ENCODE data around the gene CLK2. TPM values are rescaled to one million over a fixed set of nuclear protein-coding genes. Genes with fewer than 3 reads are reported as not detected.
"Not testable (repeated sequence)": the region's sequence is repeated elsewhere in the genome, so short reads cannot be mapped to it uniquely, and the experiment has no call there.

Gene CLK2
- total RNA-seq, 1 donor from 2014 or later: 41.7 TPM

DNA sequence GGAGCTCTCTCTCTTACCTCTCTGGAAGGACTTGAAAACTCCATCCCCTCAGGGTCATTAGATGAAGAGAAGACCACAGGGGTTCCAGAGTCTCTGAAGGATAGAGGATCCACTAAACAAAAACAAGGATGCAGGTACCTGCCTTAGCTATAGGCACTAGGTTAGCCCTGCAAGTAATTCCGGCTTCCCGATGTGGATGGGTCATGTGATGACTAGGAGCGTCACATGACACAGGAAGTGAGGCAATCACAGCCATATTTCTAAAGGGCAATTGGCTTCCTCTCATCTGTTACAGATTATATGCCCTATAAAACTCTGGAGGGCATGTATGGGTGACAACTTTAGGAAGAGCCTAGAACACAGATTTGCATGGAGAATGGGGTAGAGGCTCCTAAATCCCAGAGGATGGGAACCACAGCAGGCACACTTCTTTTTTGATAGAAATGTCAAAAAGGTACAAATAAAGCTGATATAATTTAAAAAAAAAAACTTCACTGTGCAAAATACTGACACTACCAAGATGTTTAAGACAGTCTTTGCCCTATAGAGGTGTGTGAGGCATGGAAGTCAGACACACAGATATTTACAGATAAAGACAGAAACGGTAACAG is 32.1 kb downstream of the CLK2 start:
- Mint-ChIP-seq H3K4me1 (peaks cover 44% of the 10 kb centered on the region), H3K27me3 (ENCODE audit: insufficient read depth, low read depth) (peaks cover 10% of the 10 kb centered on the region), H3K27ac (peak overlapping the region; percentile 89), H3K9me3 (peaks cover 2% of the 10 kb centered on the region), H3K4me3 (peak overlapping the region; percentile 83), H3K36me3 (peaks cover 6% of the 10 kb centered on the region)
- Histone ChIP-seq H3K79me2 (ENCODE audit: low read depth) (no peaks in the 10 kb centered on the region), H3K36me3 (no peaks in the 10 kb centered on the region), H2AFZ (replicated peaks) (peak overlapping the region; percentile 95), H3K9me3 (ENCODE audit: low read depth) (no peaks in the 10 kb centered on the region), H3K27me3 (no peaks in the 10 kb centered on the region), H4K20me1 (ENCODE audit: low read depth) (no peaks in the 10 kb centered on the region), H3K27ac (no peak overlapping the region), H3K4me2 (peak overlapping the region; percentile 84), H3K9ac (peak overlapping the region; percentile 66), H3K4me3 (peak overlapping the region; percentile 50), H3K4me1 (peaks cover 9% of the 10 kb centered on the region), H3F3A (ENCODE audit: low read depth) (peaks cover 45% of the 10 kb centered on the region)
- DNase-seq (ENCODE audit: low spot score): peak; percentile 83
- no peak for TF ChIP-seq EZH2 (IDR thresholded peaks at IDR 0.05)
- no peak for TF ChIP-seq EZH2phosphoT487 (IDR thresholded peaks at IDR 0.05)
- TF ChIP-seq, protein P1, sequence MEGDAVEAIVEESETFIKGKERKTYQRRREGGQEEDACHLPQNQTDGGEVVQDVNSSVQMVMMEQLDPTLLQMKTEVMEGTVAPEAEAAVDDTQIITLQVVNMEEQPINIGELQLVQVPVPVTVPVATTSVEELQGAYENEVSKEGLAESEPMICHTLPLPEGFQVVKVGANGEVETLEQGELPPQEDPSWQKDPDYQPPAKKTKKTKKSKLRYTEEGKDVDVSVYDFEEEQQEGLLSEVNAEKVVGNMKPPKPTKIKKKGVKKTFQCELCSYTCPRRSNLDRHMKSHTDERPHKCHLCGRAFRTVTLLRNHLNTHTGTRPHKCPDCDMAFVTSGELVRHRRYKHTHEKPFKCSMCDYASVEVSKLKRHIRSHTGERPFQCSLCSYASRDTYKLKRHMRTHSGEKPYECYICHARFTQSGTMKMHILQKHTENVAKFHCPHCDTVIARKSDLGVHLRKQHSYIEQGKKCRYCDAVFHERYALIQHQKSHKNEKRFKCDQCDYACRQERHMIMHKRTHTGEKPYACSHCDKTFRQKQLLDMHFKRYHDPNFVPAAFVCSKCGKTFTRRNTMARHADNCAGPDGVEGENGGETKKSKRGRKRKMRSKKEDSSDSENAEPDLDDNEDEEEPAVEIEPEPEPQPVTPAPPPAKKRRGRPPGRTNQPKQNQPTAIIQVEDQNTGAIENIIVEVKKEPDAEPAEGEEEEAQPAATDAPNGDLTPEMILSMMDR (IDR thresholded peaks at IDR 0.05): no peak

DNA sequence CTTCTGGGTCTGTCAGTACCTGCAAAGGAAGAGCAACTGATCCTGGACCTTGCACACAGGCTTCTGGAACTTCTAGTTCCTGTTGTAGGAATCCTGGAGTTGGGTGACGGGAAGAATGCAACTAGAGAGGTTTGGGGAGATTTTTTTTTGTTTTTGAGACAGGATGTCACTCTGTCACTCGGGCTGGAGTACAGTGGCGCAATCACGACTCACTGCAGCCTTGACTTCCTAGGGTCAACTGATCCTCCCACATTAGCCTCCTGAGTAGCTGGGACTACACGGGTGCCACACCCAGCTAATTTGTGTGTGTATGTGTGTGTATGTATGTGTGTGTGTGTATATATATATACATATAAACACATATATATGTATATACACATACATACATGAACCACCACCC is 36.9 kb downstream of the CLK2 start:
- Histone ChIP-seq H3K79me2 (ENCODE audit: low read depth) (no peaks in the 10 kb centered on the region), H3K9me3 (ENCODE audit: low read depth) (no peaks in the 10 kb centered on the region), H3K36me3 (no peaks in the 10 kb centered on the region), H3K4me1 (no peaks in the 10 kb centered on the region), H4K20me1 (ENCODE audit: low read depth) (no peaks in the 10 kb centered on the region), H3K27ac (no peak overlapping the region), H3K27me3 (no peaks in the 10 kb centered on the region), H3K9ac (no peak overlapping the region), H3F3A (ENCODE audit: low read depth) (peaks cover 6% of the 10 kb centered on the region), H2AFZ (replicated peaks) (no peak overlapping the region), H3K4me3 (no peak overlapping the region), H3K4me2 (no peak overlapping the region)
- DNase-seq (ENCODE audit: low spot score): no peak
- H3K36me3 Mint-ChIP-seq: peaks cover 3% of the 10 kb centered on the region
- no peak overlapping the region for H3K4me3 Mint-ChIP-seq
- H3K4me1 Mint-ChIP-seq: peaks cover 12% of the 10 kb centered on the region
- H3K27ac Mint-ChIP-seq: no peak overlapping the region
- TF ChIP-seq, protein P1 (IDR thresholded peaks at IDR 0.05): no peak
- no peak for TF ChIP-seq EZH2 (IDR thresholded peaks at IDR 0.05)
- TF ChIP-seq EZH2phosphoT487 (IDR thresholded peaks at IDR 0.05): no peak
- H3K9me3 Mint-ChIP-seq: no peaks in the 10 kb centered on the region
- peaks cover 7% of the 10 kb centered on the region for H3K27me3 Mint-ChIP-seq (ENCODE audit: insufficient read depth, low read depth)

DNA sequence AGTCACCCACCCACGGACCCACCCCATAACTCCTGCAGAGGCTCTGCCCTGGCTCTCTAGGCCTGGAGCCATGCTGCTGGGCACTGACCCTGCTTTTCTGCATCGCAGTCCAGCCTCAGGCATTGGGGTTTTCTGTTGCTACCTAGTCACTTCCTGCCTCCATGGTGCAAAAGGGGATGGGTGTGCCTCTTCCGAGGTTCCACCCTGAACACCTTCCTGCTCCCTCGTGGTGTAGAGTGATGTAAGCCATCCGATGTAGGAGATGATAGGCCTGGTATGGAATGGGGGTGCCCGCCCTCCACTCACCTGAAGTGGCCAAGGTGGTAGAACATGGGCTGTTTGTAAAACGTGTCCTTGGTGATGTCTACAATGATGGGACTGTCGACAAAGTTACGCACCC is 37.9 kb downstream of the CLK2 start:
- not testable (repeated sequence) for H3K27me3 Mint-ChIP-seq (ENCODE audit: insufficient read depth, low read depth); H3K27ac Mint-ChIP-seq; H3K4me1 Mint-ChIP-seq

DNA sequence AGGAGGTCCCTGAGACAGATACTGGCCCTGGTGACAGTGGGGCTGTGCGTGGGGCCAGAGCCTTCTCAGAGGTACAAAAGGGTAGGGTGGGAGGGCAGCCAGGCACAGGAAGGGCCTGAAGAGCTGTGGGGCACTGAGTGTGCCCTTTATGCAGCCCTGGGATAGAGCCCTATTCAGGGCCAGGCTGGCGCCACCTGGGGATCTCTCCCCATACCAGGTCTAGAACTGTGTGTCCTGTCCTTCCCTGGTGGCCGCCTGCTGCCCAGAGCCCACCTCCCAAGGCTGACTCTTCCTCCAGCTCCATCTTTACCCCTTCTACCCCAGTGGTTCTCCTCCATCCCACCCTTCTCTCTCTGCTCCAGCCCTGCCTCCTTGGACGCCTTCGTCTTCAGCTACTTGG is 39.8 kb downstream of the CLK2 start:
- H4K20me1 ChIP-seq (ENCODE audit: low read depth); H3K4me3 ChIP-seq; H3K36me3 Mint-ChIP-seq; H3K9me3 ChIP-seq (ENCODE audit: low read depth); H3K4me3 Mint-ChIP-seq; H3K4me1 ChIP-seq; H3K79me2 ChIP-seq (ENCODE audit: low read depth); H3K4me2 ChIP-seq; H3K9me3 Mint-ChIP-seq; H3K36me3 ChIP-seq; DNase-seq (ENCODE audit: low spot score); H3F3A ChIP-seq (ENCODE audit: low read depth); H3K9ac ChIP-seq; H3K27me3 Mint-ChIP-seq (ENCODE audit: insufficient read depth, low read depth); H3K27ac ChIP-seq; H2AFZ ChIP-seq (replicated peaks); H3K4me1 Mint-ChIP-seq; H3K27ac Mint-ChIP-seq; H3K27me3 ChIP-seq: not testable (repeated sequence)

More for the DNA sequence above, 37.9 kb downstream of the CLK2 start:
- not testable (repeated sequence) for H3K9ac ChIP-seq; H3K4me3 Mint-ChIP-seq; H3K36me3 ChIP-seq; H3F3A ChIP-seq (ENCODE audit: low read depth); H3K9me3 Mint-ChIP-seq; H3K4me2 ChIP-seq; H2AFZ ChIP-seq (replicated peaks); DNase-seq (ENCODE audit: low spot score); H3K27me3 ChIP-seq; H3K9me3 ChIP-seq (ENCODE audit: low read depth); H4K20me1 ChIP-seq (ENCODE audit: low read depth); H3K4me3 ChIP-seq; H3K4me1 ChIP-seq; H3K36me3 Mint-ChIP-seq; H3K79me2 ChIP-seq (ENCODE audit: low read depth); H3K27ac ChIP-seq

DNA sequence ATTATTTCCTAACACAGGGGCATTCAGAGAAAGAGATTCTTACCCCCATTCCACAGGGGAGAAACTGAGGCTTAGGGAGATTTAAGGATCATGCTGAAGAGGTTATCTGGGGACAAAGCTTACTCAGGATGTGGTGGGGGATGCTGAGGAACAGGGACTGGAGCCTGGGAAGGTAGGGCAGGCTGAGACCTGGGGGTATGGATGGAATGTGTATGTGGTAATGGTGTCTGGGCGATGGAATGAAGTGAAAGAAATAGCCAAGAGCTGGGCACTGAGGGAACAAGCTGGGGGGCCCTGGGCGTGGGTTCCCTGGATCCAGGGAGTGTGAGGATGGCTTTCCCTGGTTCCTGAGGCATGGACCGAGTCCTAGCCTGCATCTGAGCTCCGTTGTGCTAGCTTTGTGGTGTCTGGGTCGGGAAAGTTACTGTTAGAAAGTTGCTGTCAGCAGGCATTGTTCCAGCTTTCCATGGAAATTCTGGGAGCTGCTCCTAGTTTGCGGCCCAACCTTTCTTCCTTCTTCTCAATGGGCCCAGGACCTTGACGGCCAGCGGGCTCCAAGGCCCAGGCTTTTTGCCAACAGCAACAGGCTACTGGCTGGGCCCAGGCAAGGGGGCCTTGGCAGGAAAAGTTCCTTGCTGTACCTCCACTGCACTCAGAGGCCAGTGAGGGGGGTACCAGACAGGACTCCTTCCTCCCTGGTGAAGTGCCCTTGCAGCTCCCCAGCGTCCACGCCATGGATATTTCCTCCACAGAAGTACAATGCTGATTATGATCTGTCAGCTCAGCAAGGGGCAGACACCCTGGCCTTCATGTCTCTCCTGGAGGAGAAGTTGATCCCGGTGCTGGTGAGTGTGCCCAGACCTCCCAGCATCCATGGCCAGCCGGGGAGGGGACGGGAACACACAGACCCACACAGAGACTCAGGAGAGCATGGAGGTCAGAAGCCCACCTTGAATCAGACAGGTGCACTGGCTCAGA is 41.0 kb downstream of the CLK2 start:
- not testable (repeated sequence) for H3K9ac ChIP-seq; H3K27me3 ChIP-seq; H3K4me3 Mint-ChIP-seq; H3K79me2 ChIP-seq (ENCODE audit: low read depth); H3K27ac Mint-ChIP-seq; H3K36me3 ChIP-seq; H3K27ac ChIP-seq; H3K36me3 Mint-ChIP-seq; H3K4me1 ChIP-seq; H3F3A ChIP-seq (ENCODE audit: low read depth); H3K4me2 ChIP-seq; H3K9me3 Mint-ChIP-seq; H2AFZ ChIP-seq (replicated peaks); DNase-seq (ENCODE audit: low spot score); H4K20me1 ChIP-seq (ENCODE audit: low read depth); H3K4me3 ChIP-seq; H3K27me3 Mint-ChIP-seq (ENCODE audit: insufficient read depth, low read depth); H3K9me3 ChIP-seq (ENCODE audit: low read depth)
- peaks cover 12% of the 10 kb centered on the region for H3K4me1 Mint-ChIP-seq

DNA sequence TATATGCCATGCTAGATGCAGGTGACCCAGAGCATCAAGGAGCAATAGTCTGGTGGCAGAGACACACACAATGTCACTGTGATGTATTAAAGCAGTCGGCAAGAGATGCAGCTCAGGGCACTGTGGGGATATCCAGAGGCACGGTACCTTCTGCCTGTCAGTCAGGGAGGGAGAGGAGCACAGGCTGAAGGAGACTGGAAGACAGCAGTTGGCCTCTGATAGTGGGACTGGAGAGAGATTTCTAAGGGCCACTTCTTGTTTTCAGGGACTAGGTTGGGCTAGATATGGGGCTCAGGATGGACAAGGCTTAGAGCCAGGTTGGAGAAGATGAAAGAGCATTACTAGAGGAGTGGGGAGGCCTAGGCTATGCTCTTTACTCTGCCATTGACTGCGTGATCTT is 42.0 kb downstream of the CLK2 start:
- not testable (repeated sequence) for H3K27me3 ChIP-seq; H3K4me2 ChIP-seq; H3K4me3 ChIP-seq; H3K27me3 Mint-ChIP-seq (ENCODE audit: insufficient read depth, low read depth); H3K27ac ChIP-seq; H3K36me3 ChIP-seq; H3K9ac ChIP-seq; H3K9me3 Mint-ChIP-seq; H3K27ac Mint-ChIP-seq; H3K36me3 Mint-ChIP-seq; H3K79me2 ChIP-seq (ENCODE audit: low read depth); H4K20me1 ChIP-seq (ENCODE audit: low read depth); H3K9me3 ChIP-seq (ENCODE audit: low read depth); H3K4me3 Mint-ChIP-seq; H2AFZ ChIP-seq (replicated peaks); DNase-seq (ENCODE audit: low spot score)
- H3K4me1 Mint-ChIP-seq: peaks cover 19% of the 10 kb centered on the region
- H3K4me1 ChIP-seq: peaks cover 11% of the 10 kb centered on the region
- H3F3A ChIP-seq (ENCODE audit: low read depth): peaks cover 20% of the 10 kb centered on the region

All from neural progenitor cell (in vitro differentiated cells).